Measurements from ENCODE around the gene PIP5K1B. TPM values are rescaled to one million over a fixed set of nuclear protein-coding genes. Genes with fewer than 3 reads are reported as not detected.

The PIP5K1B gene
- total and polyA plus RNA-seq, 2 donors (not counting 3 experiments of a cell fraction or from before 2014, with no cell fraction given) = 0.27 TPM; not detected in 1

DNA sequence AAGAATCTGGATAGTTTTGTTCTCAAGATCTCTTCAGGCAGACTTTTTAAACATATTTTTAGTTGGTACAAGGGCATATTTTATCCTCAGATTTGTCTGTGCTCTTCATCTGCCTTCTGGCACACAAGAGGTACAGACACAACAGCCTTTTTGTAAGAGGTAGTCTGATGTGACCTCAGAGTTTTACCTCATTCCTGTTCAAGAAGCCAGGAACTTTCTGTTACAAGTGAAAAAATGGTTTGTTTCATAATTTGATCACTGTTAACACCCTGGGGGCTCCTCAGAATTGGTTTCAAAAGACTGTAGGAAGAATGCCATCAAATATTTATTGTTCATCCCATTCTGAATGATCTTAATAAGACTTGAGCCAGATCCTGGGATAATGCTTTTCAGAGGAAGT, 172.2 kb downstream of the PIP5K1B start:
- H4K20me1 ChIP-seq (replicated peaks; ENCODE audit: control insufficient read depth, extremely low read depth, insufficient read depth, low read length) = no peaks in the 10 kb centered on the region
- H3K27me3 ChIP-seq (ENCODE audit: control insufficient read depth in 2 of 2, insufficient read depth in 2 of 2, low read length in 2 of 2) = peaks cover 0 to 2% of the 10 kb centered on the region in 2 experiments
- no peaks in the 10 kb centered on the region for H3K36me3 ChIP-seq (ENCODE audit: control insufficient read depth in 2 of 2, extremely low read depth in 1 of 2, insufficient read depth in 2 of 2, low read length in 2 of 2)
- no peak overlapping the region for H3K9ac ChIP-seq (replicated peaks; ENCODE audit: extremely low read depth, insufficient read depth, low read length)
- no peaks in the 10 kb centered on the region for H3K4me1 ChIP-seq (ENCODE audit: control insufficient read depth, extremely low read depth, insufficient read depth, low read length)
- no peak overlapping the region for H2AFZ ChIP-seq (ENCODE audit: low read depth, low read length)
- TF ChIP-seq POLR2A (IDR thresholded peaks at IDR 0.05; ENCODE audit: low read depth, low read length) (no peak), JUN (IDR thresholded peaks at IDR 0.05; ENCODE audit: borderline replicate concordance, insufficient read depth, insufficient read length, low read depth) (no peak), FOS (IDR thresholded peaks at IDR 0.05; ENCODE audit: borderline replicate concordance, insufficient read depth, low read length) (no peak), POLR2AphosphoS5 (IDR thresholded peaks at IDR 0.05; ENCODE audit: insufficient read depth, low read depth, low read length) (no peak), MYC (IDR thresholded peaks at IDR 0.05; ENCODE audit: low read depth, low read length) (no peak), GATA2 (IDR thresholded peaks at IDR 0.05; ENCODE audit: insufficient read depth, insufficient read length, low read depth, low read length) (no peak)
- TF ChIP-seq, protein P1, sequence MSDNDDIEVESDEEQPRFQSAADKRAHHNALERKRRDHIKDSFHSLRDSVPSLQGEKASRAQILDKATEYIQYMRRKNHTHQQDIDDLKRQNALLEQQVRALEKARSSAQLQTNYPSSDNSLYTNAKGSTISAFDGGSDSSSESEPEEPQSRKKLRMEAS (IDR thresholded peaks at IDR 0.05; ENCODE audit: insufficient read depth, insufficient read length) = no peak
- TF ChIP-seq, protein P2, sequence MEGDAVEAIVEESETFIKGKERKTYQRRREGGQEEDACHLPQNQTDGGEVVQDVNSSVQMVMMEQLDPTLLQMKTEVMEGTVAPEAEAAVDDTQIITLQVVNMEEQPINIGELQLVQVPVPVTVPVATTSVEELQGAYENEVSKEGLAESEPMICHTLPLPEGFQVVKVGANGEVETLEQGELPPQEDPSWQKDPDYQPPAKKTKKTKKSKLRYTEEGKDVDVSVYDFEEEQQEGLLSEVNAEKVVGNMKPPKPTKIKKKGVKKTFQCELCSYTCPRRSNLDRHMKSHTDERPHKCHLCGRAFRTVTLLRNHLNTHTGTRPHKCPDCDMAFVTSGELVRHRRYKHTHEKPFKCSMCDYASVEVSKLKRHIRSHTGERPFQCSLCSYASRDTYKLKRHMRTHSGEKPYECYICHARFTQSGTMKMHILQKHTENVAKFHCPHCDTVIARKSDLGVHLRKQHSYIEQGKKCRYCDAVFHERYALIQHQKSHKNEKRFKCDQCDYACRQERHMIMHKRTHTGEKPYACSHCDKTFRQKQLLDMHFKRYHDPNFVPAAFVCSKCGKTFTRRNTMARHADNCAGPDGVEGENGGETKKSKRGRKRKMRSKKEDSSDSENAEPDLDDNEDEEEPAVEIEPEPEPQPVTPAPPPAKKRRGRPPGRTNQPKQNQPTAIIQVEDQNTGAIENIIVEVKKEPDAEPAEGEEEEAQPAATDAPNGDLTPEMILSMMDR (IDR thresholded peaks at IDR 0.05; ENCODE audit: extremely low read depth in 1 of 2, insufficient read depth in 1 of 2, low read depth in 1 of 2, low read length in 2 of 2) = no peak
- no peaks in the 10 kb centered on the region for H3K9me3 ChIP-seq (replicated peaks; ENCODE audit: control insufficient read depth, insufficient read depth, low read length)
- CTCF ChIA-PET = no interaction called here
- H3K79me2 ChIP-seq (ENCODE audit: control insufficient read depth, insufficient read depth, low read length) = no peaks in the 10 kb centered on the region
- dilution Hi-C loops (cut with MboI; ENCODE audit: extremely low pct_ligation_motif_present, low sequenced_read_pairs) = no loop called here
- no peak for DNase-seq (ENCODE audit: low read depth, low spot score)
- no peak overlapping the region for H3K4me3 ChIP-seq (replicated peaks in 1 of 3; ENCODE audit: insufficient read depth in 1 of 3, low read depth in 1 of 3, low read length in 3 of 3)
- no peaks in the 10 kb centered on the region for H3K9me1 ChIP-seq (replicated peaks; ENCODE audit: control insufficient read depth, extremely low read depth, insufficient read depth, low read length)
- no peak overlapping the region for H3K4me2 ChIP-seq (ENCODE audit: insufficient read depth, low read length)
- intact Hi-C loops (cut with micrococcal nuclease) = no loop called here
- FAIRE-seq = no peak
- POLR2A ChIA-PET = no interaction called here
- no peak overlapping the region for H3K27ac ChIP-seq (ENCODE audit: insufficient read depth, low read depth, low read length)
- no TSS peak for BruUV-seq (replicated peaks)
